H1 (cell line): Measurements from ENCODE around the gene SP4. TPM values are rescaled to one million over a fixed set of nuclear protein-coding genes. Genes with fewer than 3 reads are reported as not detected.

Experiments used
- SIX5 ChIP-seq: IDR thresholded peaks from 2 replicates; pipeline ENCODE4 v1.6.1; 2011; ENCODE audit warnings: mild to moderate bottlenecking, low read depth, low read length
- SP4 ChIP-seq: IDR thresholded peaks from 2 replicates; pipeline ENCODE4 v1.6.1; 2012; ENCODE audit warnings: low read length, inconsistent platforms
- polyA plus RNA-seq, 7 experiments: library from polyadenylated mRNA; depleted of rRNA in 3 of 7; stranded (reverse) in 5 of 7; unstranded in 2 of 7; fragments of >200 nt in 5 of 7; fragments of 200-250 nt in 2 of 7; gene quantifications; 1 replicate in 5 of 7; 2 replicates in 1 of 7; 4 replicates in 1 of 7; pipeline versions ENCODE4 v1.2.1 to v1.2.3, GENCODE V29; 2011 to 2013; ENCODE audit warnings: missing spikeins in 2 of 7, mixed read lengths in 2 of 7
- total RNA-seq: library from RNA; stranded (reverse); fragmentation: NEBNext Ultra II Directional; extraction: Animal tissue kit (Norgen Biotek cat#: 25700); gene quantifications from 2 replicates; pipeline ENCODE4 v1.2.1, GENCODE V29; 2021

SP4 gene
- total and polyA plus RNA-seq, 2 of the 8 experiments (the other 6 are each of a cell fraction or from before 2014, with no cell fraction given): 10.0 to 24.0 TPM

DNA sequence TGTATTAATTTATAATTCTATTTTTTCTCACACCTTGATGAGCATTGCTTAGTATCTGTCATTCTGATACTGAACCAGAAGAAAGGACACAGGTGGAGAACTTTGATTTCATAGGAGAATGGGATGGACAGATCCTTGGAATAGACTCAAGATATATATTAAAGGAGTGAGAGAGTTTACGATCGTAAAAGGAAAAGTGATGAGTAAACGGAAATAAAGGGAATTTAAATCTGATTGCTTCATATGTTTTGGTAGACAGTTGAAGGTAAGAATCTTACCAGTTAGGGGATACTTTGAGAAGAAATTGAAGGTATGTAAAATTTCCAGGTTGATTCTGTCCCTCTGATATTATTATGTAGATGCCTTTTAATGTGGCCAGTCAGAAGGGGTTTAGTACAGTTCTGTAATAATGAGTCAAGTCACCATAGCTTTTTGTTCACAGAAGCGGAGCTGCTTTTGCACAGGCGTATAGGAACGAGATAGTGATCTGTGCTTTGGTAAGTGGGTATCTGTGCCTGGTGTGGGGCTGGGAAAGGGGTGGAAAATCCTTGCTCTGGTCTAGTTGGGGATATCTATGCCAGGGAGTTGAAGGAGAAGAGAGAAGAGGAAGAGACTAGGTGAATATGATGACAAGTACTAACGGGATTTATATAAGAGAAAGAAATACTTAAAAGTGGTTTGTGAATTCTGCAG lies 15.4 kb downstream of the SP4 start (continued):
- TF ChIP-seq SIX5: no peak
- no peak for TF ChIP-seq SP4
